Vagina (tissue), 2 donors: Measurements from ENCODE around the gene ADAMTS14. TPM values are rescaled to one million over a fixed set of nuclear protein-coding genes. Genes with fewer than 3 reads are reported as not detected.

ENCODE experiments used
- DNase-seq, 2 donors: peaks; one replicate each; pipeline ENCODE4 v3.0.0-alpha.2; 2017; ENCODE audit errors: extremely low spot score in 2 of 2
- H3K27ac ChIP-seq: fragments of 200-600 bp; sonication (generic); one replicate; pipeline ENCODE4 v1.5.1; 2019
- H3K27me3 ChIP-seq: fragments of 200-600 bp; sonication (generic); one replicate; pipeline ENCODE4 v1.5.1; 2019
- H3K36me3 ChIP-seq, 2 donors: fragments of 200-600 bp; sonication (generic); one replicate each; pipeline ENCODE4 v1.5.1; 2017 to 2019
- H3K4me1 ChIP-seq: fragments of 200-600 bp; sonication (generic); one replicate; pipeline ENCODE4 v1.5.1; 2019
- H3K4me3 ChIP-seq, 2 donors: fragments of 200-600 bp; sonication (generic); 1 replicate in 1 of 2; 2 replicates in 1 of 2; pipeline ENCODE4 v1.5.1; 2016 to 2019
- H3K9me3 ChIP-seq: fragments of 200-600 bp; sonication (generic); one replicate; pipeline ENCODE4 v1.5.1; 2019
- POLR2A ChIP-seq, 2 donors: fragments of 450-650 bp; IDR thresholded peaks; one replicate each; pipeline ENCODE4 v1.6.1; 2017; ENCODE audit warnings: antibody characterized with exemption in 2 of 2, mild to moderate bottlenecking in 2 of 2, moderate library complexity in 2 of 2
- POLR2AphosphoS5 ChIP-seq, 2 donors: sonication (generic); formaldehyde crosslinking; IDR thresholded peaks; one replicate each; pipeline ENCODE4 v1.9.0; 2017; ENCODE audit warnings: antibody characterized with exemption in 2 of 2, mild to moderate bottlenecking in 2 of 2, low read depth in 1 of 2; ENCODE audit not compliant: insufficient read depth in 1 of 2
- intact Hi-C: fragments of 100-400 bp; cut with DNase I; formaldehyde crosslinking; loops from one replicate; pipeline ENCODE4 v1.15.1; 2023
- total RNA-seq: library from RNA; depleted of rRNA; stranded (reverse); fragments of >200 nt; gene quantifications from one replicate; pipeline ENCODE4 v1.2.3, GENCODE V29; 2016
- TF ChIP-seq, protein P1 (sequence below), 3 experiments: fragments of 450-650 bp in 2 of 3; fragments of 200-600 bp in 1 of 3; sonication (generic) in 1 of 3; IDR thresholded peaks; one replicate each; pipeline ENCODE4 v1.5.1; 2017 to 2019; ENCODE audit warnings: antibody characterized with exemption in 3 of 3, mild to moderate bottlenecking in 2 of 3, moderate library complexity in 2 of 3

The ADAMTS14 gene
- total RNA-seq, 1 donor from 2014 or later, result not detected

DNA sequence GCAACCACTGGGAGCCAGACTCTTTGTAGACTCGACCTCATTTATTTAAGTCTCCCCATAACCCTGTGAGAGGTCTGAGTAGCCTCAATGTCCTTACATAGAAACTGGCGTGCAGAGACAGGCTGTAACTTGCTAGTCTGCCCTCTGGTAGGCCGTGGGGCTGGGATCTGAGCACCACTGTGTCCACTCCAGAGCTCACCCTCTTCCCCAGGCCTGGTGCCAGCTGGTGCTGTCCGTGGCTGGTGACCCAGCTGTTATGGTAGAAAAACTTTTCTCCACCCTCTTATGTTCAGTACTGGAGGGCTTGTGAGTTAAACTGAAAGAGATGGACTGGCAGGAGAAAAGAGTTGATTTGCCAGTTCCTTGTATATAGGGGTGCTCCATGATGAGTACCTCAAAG is 41.9 kb downstream of the ADAMTS14 start:
- TF ChIP-seq POLR2AphosphoS5 (IDR thresholded peaks at IDR 0.05; ENCODE audit: insufficient read depth in 1 of 2, low read depth in 1 of 2), result no peak
- TF ChIP-seq, protein P1, sequence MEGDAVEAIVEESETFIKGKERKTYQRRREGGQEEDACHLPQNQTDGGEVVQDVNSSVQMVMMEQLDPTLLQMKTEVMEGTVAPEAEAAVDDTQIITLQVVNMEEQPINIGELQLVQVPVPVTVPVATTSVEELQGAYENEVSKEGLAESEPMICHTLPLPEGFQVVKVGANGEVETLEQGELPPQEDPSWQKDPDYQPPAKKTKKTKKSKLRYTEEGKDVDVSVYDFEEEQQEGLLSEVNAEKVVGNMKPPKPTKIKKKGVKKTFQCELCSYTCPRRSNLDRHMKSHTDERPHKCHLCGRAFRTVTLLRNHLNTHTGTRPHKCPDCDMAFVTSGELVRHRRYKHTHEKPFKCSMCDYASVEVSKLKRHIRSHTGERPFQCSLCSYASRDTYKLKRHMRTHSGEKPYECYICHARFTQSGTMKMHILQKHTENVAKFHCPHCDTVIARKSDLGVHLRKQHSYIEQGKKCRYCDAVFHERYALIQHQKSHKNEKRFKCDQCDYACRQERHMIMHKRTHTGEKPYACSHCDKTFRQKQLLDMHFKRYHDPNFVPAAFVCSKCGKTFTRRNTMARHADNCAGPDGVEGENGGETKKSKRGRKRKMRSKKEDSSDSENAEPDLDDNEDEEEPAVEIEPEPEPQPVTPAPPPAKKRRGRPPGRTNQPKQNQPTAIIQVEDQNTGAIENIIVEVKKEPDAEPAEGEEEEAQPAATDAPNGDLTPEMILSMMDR (IDR thresholded peaks at IDR 0.05), result no peak
- TF ChIP-seq POLR2A (IDR thresholded peaks at IDR 0.05), result no peak
- Histone ChIP-seq H3K4me3 (no peak overlapping the region), H3K27ac (no peak overlapping the region), H3K9me3 (no peaks in the 10 kb centered on the region), H3K27me3 (no peaks in the 10 kb centered on the region), H3K4me1 (no peaks in the 10 kb centered on the region), H3K36me3 (no peaks in the 10 kb centered on the region)
- DNase-seq, result no peak
- intact Hi-C loops, result no loop called here

GRCh38 chr10:70714951-70715350 is 42.6 kb downstream of the ADAMTS14 start:
- TF ChIP-seq, protein P1 (IDR thresholded peaks at IDR 0.05), result no peak
- TF ChIP-seq POLR2A (IDR thresholded peaks at IDR 0.05) (no peak), POLR2AphosphoS5 (IDR thresholded peaks at IDR 0.05; ENCODE audit: insufficient read depth in 1 of 2, low read depth in 1 of 2) (no peak)
- no peaks in the 10 kb centered on the region for H3K4me1 ChIP-seq
- no peaks in the 10 kb centered on the region for H3K36me3 ChIP-seq
- H3K9me3 ChIP-seq, result no peaks in the 10 kb centered on the region
- H3K27me3 ChIP-seq, result no peaks in the 10 kb centered on the region
- H3K27ac ChIP-seq, result no peak overlapping the region
- intact Hi-C loops, result no loop called here
- H3K4me3 ChIP-seq, result no peak overlapping the region
- no peak for DNase-seq

GRCh38 chr10:70715853-70716795 is 43.8 kb downstream of the ADAMTS14 start:
- intact Hi-C loops, result no loop called here
- H3K27ac ChIP-seq, result no peak overlapping the region
- TF ChIP-seq POLR2A (IDR thresholded peaks at IDR 0.05), result no peak
- TF ChIP-seq, protein P1 (IDR thresholded peaks at IDR 0.05), result no peak
- no peak for DNase-seq
- H3K4me3 ChIP-seq, result no peak overlapping the region
- H3K9me3 ChIP-seq, result no peaks in the 10 kb centered on the region
- H3K27me3 ChIP-seq, result no peaks in the 10 kb centered on the region
- no peaks in the 10 kb centered on the region for H3K4me1 ChIP-seq
- no peaks in the 10 kb centered on the region for H3K36me3 ChIP-seq

- TF ChIP-seq POLR2A (IDR thresholded peaks at IDR 0.05) (no peak), POLR2AphosphoS5 (IDR thresholded peaks at IDR 0.05; ENCODE audit: insufficient read depth in 1 of 2, low read depth in 1 of 2) (no peak)
- TF ChIP-seq, protein P1 (IDR thresholded peaks at IDR 0.05), result no peak
- intact Hi-C loops, result no loop called here
- DNase-seq, result no peak
- H3K4me1 ChIP-seq, result no peaks in the 10 kb centered on the region
- H3K4me3 ChIP-seq, result no peak overlapping the region
- no peak overlapping the region for H3K27ac ChIP-seq
- H3K9me3 ChIP-seq, result no peaks in the 10 kb centered on the region
- no peaks in the 10 kb centered on the region for H3K27me3 ChIP-seq
- H3K36me3 ChIP-seq, result no peaks in the 10 kb centered on the region
Measured at GRCh38 chr10:70722820-70723424, 50.6 kb downstream of the ADAMTS14 start.

GRCh38 chr10:70723771-70724170 is 51.5 kb downstream of the ADAMTS14 start:
- Histone ChIP-seq H3K27me3 (no peaks in the 10 kb centered on the region), H3K4me3 (no peak overlapping the region), H3K9me3 (no peaks in the 10 kb centered on the region), H3K27ac (no peak overlapping the region), H3K36me3 (no peaks in the 10 kb centered on the region), H3K4me1 (no peaks in the 10 kb centered on the region)
- TF ChIP-seq POLR2AphosphoS5 (IDR thresholded peaks at IDR 0.05; ENCODE audit: insufficient read depth in 1 of 2, low read depth in 1 of 2), result no peak
- TF ChIP-seq, protein P1 (IDR thresholded peaks at IDR 0.05), result no peak
- TF ChIP-seq POLR2A (IDR thresholded peaks at IDR 0.05), result no peak
- no peak for DNase-seq
- intact Hi-C loops, result no loop called here
